Right atrium auricular region (tissue), 2 donors: ENCODE measurements around the gene SPEF1. TPM values are rescaled to one million over a fixed set of nuclear protein-coding genes. Genes with fewer than 3 reads are reported as not detected.
A peak's percentile ranks its signal among the peaks of the same experiment; 100 is the strongest.

Source experiments
- DNase-seq: peaks from one replicate; pipeline ENCODE4 v3.0.0-alpha.2; 2019; ENCODE audit warnings: low spot score
- H3K27ac ChIP-seq, 2 donors: fragments of 200-600 bp; sonication (generic); 1 replicate in 1 of 2; 2 replicates in 1 of 2; pipeline ENCODE4 v1.5.1; 2016 to 2019
- H3K27me3 ChIP-seq, 2 donors: fragments of 200-600 bp; sonication (generic); one replicate each; pipeline versions ENCODE4 v1.5.1 to v1.6.0; 2017 to 2019
- H3K36me3 ChIP-seq: fragments of 200-600 bp; sonication (generic); one replicate; pipeline ENCODE4 v1.5.1; 2016
- H3K4me1 ChIP-seq, 2 donors: fragments of 200-600 bp; sonication (generic); one replicate each; pipeline versions ENCODE4 v1.5.1 to v1.6.0; 2017 to 2019
- H3K4me3 ChIP-seq, 2 donors: fragments of 200-600 bp; sonication (generic); 1 replicate in 1 of 2; 2 replicates in 1 of 2; pipeline ENCODE4 v1.5.1; 2017 to 2019; ENCODE audit warnings: mild to moderate bottlenecking in 1 of 2, moderate library complexity in 1 of 2
- H3K9me3 ChIP-seq, 2 donors: fragments of 200-600 bp; sonication (generic); one replicate each; pipeline ENCODE4 v1.5.1; 2019
- CTCF ChIP-seq, 2 donors: fragments of 200-600 bp; sonication (generic); IDR thresholded peaks; one replicate each; pipeline ENCODE4 v1.5.1; 2019; ENCODE audit warnings: antibody characterized with exemption in 2 of 2
- total RNA-seq, 2 donors: library from RNA; depleted of rRNA; stranded (reverse); fragments of >200 nt; gene quantifications; one replicate each; pipeline ENCODE4 v1.1.0, GENCODE V29; 2016

Gene SPEF1
- total RNA-seq, 2 donors from 2014 or later, result 0.31 TPM; not detected in 1

DNA sequence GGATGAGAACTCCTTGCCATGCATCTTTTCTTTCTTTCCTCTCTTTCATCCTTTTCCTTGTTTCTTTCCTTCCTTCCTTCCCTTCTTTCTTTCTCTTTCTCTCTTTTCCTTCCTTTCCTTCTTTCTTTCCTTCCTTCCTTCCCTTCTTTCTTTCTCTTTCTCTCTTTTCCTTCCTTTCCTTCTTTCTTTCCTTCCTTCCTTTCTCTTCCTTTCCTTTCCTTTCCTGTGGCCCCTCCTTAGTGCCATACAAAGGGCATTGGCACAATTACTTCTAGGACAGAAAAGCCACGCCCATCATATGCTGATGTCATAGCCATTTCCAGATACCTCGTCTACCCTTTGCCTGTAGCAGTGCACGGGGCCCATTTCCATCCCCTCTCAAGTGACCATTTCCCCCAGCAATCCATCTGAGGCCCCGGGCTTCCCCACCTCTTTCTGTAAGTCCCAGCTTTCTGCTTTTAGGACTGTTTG lies 7.5 kb upstream of the SPEF1 start:
- TF ChIP-seq CTCF (IDR thresholded peaks at IDR 0.05), result no peak
- no peak overlapping the region for H3K4me3 ChIP-seq
- H3K4me1 ChIP-seq, result peaks cover 0 to 30% of the 10 kb centered on the region in 2 donors
- DNase-seq, result no peak
- H3K36me3 ChIP-seq, result peaks cover 6% of the 10 kb centered on the region
- no peak overlapping the region for H3K27ac ChIP-seq
- H3K9me3 ChIP-seq, result no peaks in the 10 kb centered on the region
- H3K27me3 ChIP-seq, result no peaks in the 10 kb centered on the region

GRCh38 chr20:3787324-3788014 lies 6.2 kb upstream of the SPEF1 start:
- H3K36me3 ChIP-seq, result peaks cover 6% of the 10 kb centered on the region
- peaks cover 0 to 36% of the 10 kb centered on the region in 2 donors for H3K4me1 ChIP-seq
- no peaks in the 10 kb centered on the region for H3K27me3 ChIP-seq
- peak overlapping the region in 1 of 2 donors; percentile 39 for H3K4me3 ChIP-seq
- H3K9me3 ChIP-seq, result no peaks in the 10 kb centered on the region
- peak overlapping the region in 1 of 2 donors; percentile 29 for H3K27ac ChIP-seq
- no peak for TF ChIP-seq CTCF (IDR thresholded peaks at IDR 0.05)
- no peak for DNase-seq

GRCh38 chr20:3786665-3787323 lies 5.5 kb upstream of the SPEF1 start, which contains the start of gene CENPB:
TSS of gene CENPB (minus strand) at chr20:3786740. CDS start at chr20:3786483, 257 bp downstream.
- peak; percentile 93 for DNase-seq
- TF ChIP-seq CTCF (IDR thresholded peaks at IDR 0.05), result peak; percentile 88 to 93
- Histone ChIP-seq H3K4me3 (peak within 1 kb of the TSS; percentile 45 to 64), H3K9me3 (no peaks in the 10 kb centered on the region), H3K4me1 (peaks cover 0 to 36% of the 10 kb centered on the region in 2 donors), H3K36me3 (peaks cover 6% of the 10 kb centered on the region), H3K27ac (peak within 1 kb of the TSS; percentile 74 to 87), H3K27me3 (no peaks in the 10 kb centered on the region)

- TF ChIP-seq CTCF (IDR thresholded peaks at IDR 0.05), result no peak
- no peak for DNase-seq
- no peaks in the 10 kb centered on the region for H3K27me3 ChIP-seq
- peaks cover 0 to 40% of the 10 kb centered on the region in 2 donors for H3K4me1 ChIP-seq
- peak overlapping the region; percentile 74 to 87 for H3K27ac ChIP-seq
- no peaks in the 10 kb centered on the region for H3K9me3 ChIP-seq
- H3K36me3 ChIP-seq, result peaks cover 6% of the 10 kb centered on the region
- H3K4me3 ChIP-seq, result peak overlapping the region; percentile 45 to 64
Observed at GRCh38 chr20:3786126-3786484, 4.9 kb upstream of the SPEF1 start.

GRCh38 chr20:3785240-3786125 lies 4.2 kb upstream of the SPEF1 start:
- no peaks in the 10 kb centered on the region for H3K9me3 ChIP-seq
- peaks cover 0 to 45% of the 10 kb centered on the region in 2 donors for H3K4me1 ChIP-seq
- H3K27me3 ChIP-seq, result no peaks in the 10 kb centered on the region
- TF ChIP-seq CTCF (IDR thresholded peaks at IDR 0.05), result no peak
- H3K4me3 ChIP-seq, result peak overlapping the region; percentile 45 to 64
- DNase-seq, result no peak
- H3K36me3 ChIP-seq, result peaks cover 6% of the 10 kb centered on the region
- peak overlapping the region; percentile 74 to 87 for H3K27ac ChIP-seq
